ENCODE measurements around the gene PTPN9. TPM values are rescaled to one million over a fixed set of nuclear protein-coding genes. Genes with fewer than 3 reads are reported as not detected.

PTPN9 gene
- total RNA-seq, 4 donors from 2014 or later, result 4.8 to 7.0 (median 6.2) TPM

- Histone ChIP-seq H3K36me3 (no peaks in the 10 kb centered on the region), H3K9me3 (no peaks in the 10 kb centered on the region), H3K27me3 (no peaks in the 10 kb centered on the region), H3K4me3 (peak overlapping the region; percentile 61 to 98 (median 72)), H3K27ac (peak overlapping the region; percentile 98 to 100 (median 100)), H3K4me1 (peaks cover 25 to 33% of the 10 kb centered on the region in 2 donors)
- TF ChIP-seq CTCF (IDR thresholded peaks at IDR 0.05 in 4 of 5, conservative IDR thresholded peaks at IDR 0.05 in 1 of 5), result no peak
- peak; percentile 45 to 58 for TF ChIP-seq POLR2A (IDR thresholded peaks at IDR 0.05)
- intact Hi-C loops (cut with DNase I; ENCODE audit: low total_unique reads) (loop anchor here (1.0 to 10.0 kb wide), 4 partner anchors 188 to 1972 kb away; partner anchors contain the start of genes HMG20A, IMP3, PEAK1 and PML), in situ Hi-C loops (cut with MboI; ENCODE audit: low sequenced_read_pairs in 4 of 4) (no loop called here)
- peak; percentile 87 to 92 for DNase-seq
- peak; percentile 25 to 32 for ATAC-seq
Observed at GRCh38 chr15:75452364-75452864, 126.7 kb downstream of the PTPN9 start.

DNA sequence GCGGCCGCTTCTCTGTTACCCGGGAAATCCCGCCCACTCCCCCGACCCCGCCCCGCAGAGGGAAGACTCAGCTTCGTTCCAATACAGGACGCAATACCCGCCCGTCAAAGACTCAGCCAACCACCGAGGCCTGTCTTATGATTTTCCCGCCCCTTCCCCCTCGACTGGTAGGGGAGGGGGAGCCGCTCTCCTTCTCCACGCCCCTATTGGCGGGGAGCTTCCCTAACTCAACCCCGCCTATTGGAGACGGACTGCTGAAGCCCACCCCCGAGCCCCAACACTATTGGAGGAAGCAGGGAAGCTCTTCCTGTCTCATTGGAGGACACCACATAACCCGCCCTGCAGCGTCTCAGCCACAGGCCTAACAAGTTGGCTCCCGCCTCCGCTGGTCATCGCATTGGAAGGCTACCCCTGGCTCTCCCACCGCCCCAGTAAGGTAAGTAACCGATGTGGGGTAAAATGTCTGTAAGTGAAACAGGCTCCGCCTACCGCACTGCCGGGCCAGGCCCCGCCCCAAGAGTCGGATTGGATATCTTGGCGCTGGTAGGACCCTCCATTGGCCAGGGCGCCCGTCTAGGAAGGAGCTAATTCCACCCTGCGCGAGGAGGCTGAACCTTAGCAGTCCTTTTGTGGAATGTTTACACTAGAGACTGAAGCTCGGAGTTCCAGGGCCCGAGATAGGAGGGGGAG lies 127.3 kb downstream of the PTPN9 start, which contains the start of gene SIN3A:
Gene SIN3A (minus strand): TSS at position 17 of the 690 bp plus-strand sequence. CDS start 21,315 bp downstream, outside the sequence.
- Histone ChIP-seq H3K36me3 (no peaks in the 10 kb centered on the region), H3K4me1 (peaks cover 31 to 38% of the 10 kb centered on the region in 2 donors), H3K27ac (peak within 1 kb of the TSS; percentile 99 to 100 (median 100)), H3K9me3 (no peaks in the 10 kb centered on the region), H3K4me3 (peak within 1 kb of the TSS; percentile 83 to 98 (median 87)), H3K27me3 (no peaks in the 10 kb centered on the region)
- TF ChIP-seq POLR2A (IDR thresholded peaks at IDR 0.05) (peak; percentile 61 to 83), CTCF (IDR thresholded peaks at IDR 0.05 in 4 of 5, conservative IDR thresholded peaks at IDR 0.05 in 1 of 5) (no peak)
- intact Hi-C loops (cut with DNase I; ENCODE audit: low total_unique reads), result loop anchor here (1.0 to 10.0 kb wide), 4 partner anchors 188 to 1973 kb away; partner anchors contain the start of genes HMG20A, IMP3, PEAK1 and PML
- peak; percentile 49 to 55 for ATAC-seq
- DNase-seq, result peak; percentile 100
- in situ Hi-C loops (cut with MboI; ENCODE audit: low sequenced_read_pairs in 4 of 4), result no loop called here

- peaks cover 35 to 41% of the 10 kb centered on the region in 2 donors for H3K4me1 ChIP-seq
- H3K27me3 ChIP-seq, result no peaks in the 10 kb centered on the region
- intact Hi-C loops (cut with DNase I; ENCODE audit: low total_unique reads), result loop anchor here (5.0 to 10.0 kb wide), 3 partner anchors 704 to 1974 kb away; partner anchors contain the start of genes HMG20A, PEAK1, PML and STOML1
- peak overlapping the region; percentile 98 to 100 (median 100) for H3K27ac ChIP-seq
- H3K36me3 ChIP-seq, result no peaks in the 10 kb centered on the region
- DNase-seq, result no peak
- H3K9me3 ChIP-seq, result no peaks in the 10 kb centered on the region
- no peak for TF ChIP-seq POLR2A (IDR thresholded peaks at IDR 0.05)
- no peak for TF ChIP-seq CTCF (IDR thresholded peaks at IDR 0.05 in 4 of 5, conservative IDR thresholded peaks at IDR 0.05 in 1 of 5)
- ATAC-seq, result peak in 1 of 2 donors; percentile 6
- in situ Hi-C loops (cut with MboI; ENCODE audit: low sequenced_read_pairs in 4 of 4), result no loop called here
- H3K4me3 ChIP-seq, result peak overlapping the region; percentile 83 to 98 (median 87)
Observed at GRCh38 chr15:75451202-75451673, 127.9 kb downstream of the PTPN9 start.

GRCh38 chr15:75450307-75451201 lies 128.6 kb downstream of the PTPN9 start:
- DNase-seq (peak; percentile 97 to 98), ATAC-seq (peak; percentile 11 to 15)
- peak overlapping the region; percentile 83 to 98 (median 87) for H3K4me3 ChIP-seq
- H3K4me1 ChIP-seq, result peaks cover 35 to 44% of the 10 kb centered on the region in 2 donors
- H3K9me3 ChIP-seq, result no peaks in the 10 kb centered on the region
- H3K36me3 ChIP-seq, result no peaks in the 10 kb centered on the region
- intact Hi-C loops (cut with DNase I; ENCODE audit: low total_unique reads) (loop anchor here (1.0 to 10.0 kb wide), 4 partner anchors 175 to 1974 kb away; partner anchors contain the start of genes HMG20A, PEAK1, PML and SNUPN), in situ Hi-C loops (cut with MboI; ENCODE audit: low sequenced_read_pairs in 4 of 4) (no loop called here)
- TF ChIP-seq POLR2A (IDR thresholded peaks at IDR 0.05) (no peak), CTCF (IDR thresholded peaks at IDR 0.05 in 4 of 5, conservative IDR thresholded peaks at IDR 0.05 in 1 of 5) (no peak)
- H3K27me3 ChIP-seq, result no peaks in the 10 kb centered on the region
- H3K27ac ChIP-seq, result peak overlapping the region; percentile 98 to 100 (median 100)

Data from gastrocnemius medialis (tissue), 4 donors.